Smooth muscle cell of the brain vasculature (primary cell): ENCODE measurements around the gene ZNF526.
A peak's percentile ranks its signal among the peaks of the same experiment; 100 is the strongest.

Experiments used
- DNase-seq: peaks from one replicate; pipeline ENCODE4 v3.0.0-alpha.2; 2012; ENCODE audit warnings: low read depth, low spot score

ZNF526 gene, protein sequence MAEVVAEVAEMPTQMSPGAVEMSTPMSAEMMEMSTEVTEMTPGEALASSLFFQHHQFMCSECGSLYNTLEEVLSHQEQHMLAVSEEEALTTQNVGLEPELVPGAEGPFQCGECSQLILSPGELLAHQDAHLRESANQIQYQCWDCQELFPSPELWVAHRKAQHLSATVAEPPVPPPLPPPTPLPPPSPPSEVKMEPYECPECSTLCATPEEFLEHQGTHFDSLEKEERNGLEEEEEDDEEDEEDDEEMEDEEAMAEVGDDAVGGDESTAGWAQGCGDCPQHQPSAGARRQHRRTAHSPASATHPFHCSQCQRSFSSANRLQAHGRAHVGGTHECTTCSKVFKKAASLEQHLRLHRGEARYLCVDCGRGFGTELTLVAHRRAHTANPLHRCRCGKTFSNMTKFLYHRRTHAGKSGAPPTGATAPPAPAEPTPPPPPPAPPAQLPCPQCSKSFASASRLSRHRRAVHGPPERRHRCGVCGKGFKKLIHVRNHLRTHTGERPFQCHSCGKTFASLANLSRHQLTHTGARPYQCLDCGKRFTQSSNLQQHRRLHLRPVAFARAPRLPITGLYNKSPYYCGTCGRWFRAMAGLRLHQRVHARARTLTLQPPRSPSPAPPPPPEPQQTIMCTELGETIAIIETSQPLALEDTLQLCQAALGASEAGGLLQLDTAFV

DNA sequence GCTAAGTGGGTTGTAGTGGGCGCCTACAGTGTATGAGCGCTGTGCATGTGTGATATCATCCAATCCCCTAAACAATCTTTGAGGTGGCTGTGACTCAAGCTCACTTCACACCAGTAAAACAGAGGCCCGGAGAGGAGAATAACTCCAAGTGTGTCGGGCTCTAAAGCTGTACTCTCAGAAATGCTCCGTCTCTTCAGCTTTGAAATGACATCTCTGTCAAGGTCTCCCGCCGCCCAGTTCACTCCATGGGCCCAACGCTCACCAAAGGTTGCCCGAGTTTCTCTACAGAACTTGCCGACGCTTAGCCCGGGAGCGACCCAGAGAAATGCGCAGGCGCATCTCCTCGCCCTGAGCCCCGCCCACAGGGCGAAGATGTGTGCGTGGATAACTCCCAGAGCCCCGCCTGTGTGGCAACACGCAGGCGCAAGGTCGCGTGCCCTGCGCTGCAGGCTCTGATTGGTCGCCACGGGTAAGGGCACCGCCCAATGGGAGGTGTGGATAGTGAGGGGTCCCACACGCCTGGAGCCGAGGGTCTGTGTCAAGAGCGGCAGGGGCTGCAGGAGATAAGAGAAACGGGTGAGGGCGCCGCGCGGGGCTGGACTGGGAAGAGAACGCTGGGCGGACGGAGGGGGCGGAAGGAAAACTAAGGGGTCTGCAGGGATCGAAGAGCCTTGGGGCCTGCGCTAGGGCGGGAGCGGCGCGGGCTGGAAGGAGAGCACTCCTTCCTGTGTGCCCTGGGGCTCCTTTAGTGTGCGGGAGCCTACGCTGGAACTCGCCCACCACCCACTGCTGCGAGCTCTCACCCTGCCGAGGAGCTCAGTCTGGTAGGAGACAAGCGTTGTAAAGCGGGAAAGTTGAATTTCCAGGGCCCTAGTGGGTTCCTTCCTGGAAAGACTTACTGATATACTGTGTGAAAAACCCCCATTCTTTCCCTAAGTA is at the start of gene ZNF526:
TSS of gene ZNF526 (plus strand) at position 501 of the 939 bp plus-strand sequence. CDS start 4,092 bp downstream, outside the sequence.
- peak; percentile 96 for DNase-seq

- DNase-seq = no peak
These were observed 49.4 kb upstream of the ZNF526 start for GRCh38 chr19:42170715-42171114.

- DNase-seq = no peak
These were observed 47.9 kb upstream of the ZNF526 start for GRCh38 chr19:42172261-42172660.

DNA sequence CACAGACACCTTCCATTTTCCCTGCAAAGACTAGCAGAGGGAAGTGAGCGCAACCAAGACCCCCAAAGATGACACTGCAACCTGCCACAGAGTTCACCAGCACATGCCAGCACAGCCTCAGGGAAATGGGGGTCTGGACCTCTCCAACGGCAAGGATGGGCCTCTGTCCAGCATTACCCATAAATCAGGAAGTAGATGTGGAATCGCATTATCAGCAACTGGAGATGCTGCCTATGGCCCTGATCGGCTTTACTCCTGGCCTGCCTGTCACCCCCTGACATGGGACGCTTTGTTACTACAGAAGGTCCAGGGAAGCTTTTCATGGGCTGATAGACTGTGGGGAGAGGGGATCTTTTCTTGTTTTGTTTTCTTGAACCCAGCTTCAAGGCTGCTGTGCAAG is 46.4 kb upstream of the ZNF526 start:
- no peak for DNase-seq

DNA sequence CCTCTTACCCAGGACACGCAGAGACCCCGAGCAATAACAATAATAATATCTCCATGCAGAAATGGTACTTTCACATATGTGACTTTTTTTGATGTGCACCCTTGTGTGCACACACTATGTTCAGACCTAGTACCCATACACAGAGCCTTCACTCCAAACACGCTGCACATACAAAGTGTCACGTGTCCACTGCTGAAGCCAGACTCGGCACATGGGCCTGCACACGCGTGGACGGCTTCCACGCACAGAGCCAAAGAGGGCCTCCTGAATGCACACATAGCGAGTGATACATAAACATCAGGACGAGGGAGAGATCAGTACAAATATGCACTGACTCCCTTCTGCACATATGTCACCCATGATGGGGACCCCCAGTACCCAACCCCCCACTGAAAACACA is 45.9 kb upstream of the ZNF526 start:
- DNase-seq = no peak

- DNase-seq = no peak
These were observed 45.0 kb upstream of the ZNF526 start for GRCh38 chr19:42174958-42175734.

DNA sequence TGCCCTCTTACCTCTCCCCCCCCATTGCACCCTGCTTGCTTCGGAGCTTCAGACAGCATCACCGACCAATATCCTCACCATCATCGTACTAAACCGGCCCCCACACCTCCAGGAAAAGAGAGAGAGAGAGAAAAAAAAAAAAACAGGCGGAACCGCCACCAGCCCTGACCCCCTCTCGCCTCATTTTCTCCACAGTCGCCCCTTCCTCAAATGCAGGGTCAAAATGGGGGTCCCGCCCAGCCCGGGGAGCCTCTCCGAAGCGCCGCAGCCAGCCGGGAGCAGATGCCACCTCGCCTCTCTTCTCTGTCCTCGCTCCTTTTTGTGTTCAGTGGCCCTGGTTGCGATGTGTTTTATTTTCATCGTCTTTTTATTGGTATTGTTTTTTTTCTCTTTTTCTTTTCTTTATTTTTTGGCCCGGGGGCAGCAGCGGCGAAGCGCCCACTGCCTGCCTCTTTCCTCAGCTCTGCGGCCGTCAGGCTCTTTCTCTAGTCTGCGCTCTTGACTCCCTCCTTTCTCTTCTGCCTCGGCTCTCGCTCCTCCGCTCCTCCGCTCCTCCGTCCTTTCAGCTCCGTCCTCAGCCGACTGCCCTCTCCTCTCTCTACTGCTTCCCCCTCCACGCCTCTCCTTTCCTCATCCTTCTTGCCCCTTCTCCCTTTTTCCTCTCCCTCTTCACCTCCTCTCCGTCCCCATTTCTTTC is 44.0 kb upstream of the ZNF526 start:
- DNase-seq = no peak

DNA sequence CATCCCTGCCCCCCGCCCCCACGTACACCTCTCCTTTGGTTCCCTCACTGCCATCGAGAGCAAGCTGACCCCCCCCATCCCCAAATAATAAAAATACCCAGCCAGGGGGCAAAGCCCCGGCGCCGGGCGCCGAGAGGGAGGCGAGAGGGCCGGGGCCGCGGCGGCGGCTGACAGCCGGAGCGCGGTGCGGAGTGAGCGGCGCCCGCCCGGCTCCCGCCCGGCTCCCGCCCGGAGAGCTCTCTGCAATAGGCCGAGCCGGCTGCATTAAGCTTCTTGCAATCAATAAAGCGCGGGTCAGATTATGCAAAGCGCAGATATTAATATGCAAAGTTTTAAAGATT is 43.5 kb upstream of the ZNF526 start:
- DNase-seq = no peak

DNA sequence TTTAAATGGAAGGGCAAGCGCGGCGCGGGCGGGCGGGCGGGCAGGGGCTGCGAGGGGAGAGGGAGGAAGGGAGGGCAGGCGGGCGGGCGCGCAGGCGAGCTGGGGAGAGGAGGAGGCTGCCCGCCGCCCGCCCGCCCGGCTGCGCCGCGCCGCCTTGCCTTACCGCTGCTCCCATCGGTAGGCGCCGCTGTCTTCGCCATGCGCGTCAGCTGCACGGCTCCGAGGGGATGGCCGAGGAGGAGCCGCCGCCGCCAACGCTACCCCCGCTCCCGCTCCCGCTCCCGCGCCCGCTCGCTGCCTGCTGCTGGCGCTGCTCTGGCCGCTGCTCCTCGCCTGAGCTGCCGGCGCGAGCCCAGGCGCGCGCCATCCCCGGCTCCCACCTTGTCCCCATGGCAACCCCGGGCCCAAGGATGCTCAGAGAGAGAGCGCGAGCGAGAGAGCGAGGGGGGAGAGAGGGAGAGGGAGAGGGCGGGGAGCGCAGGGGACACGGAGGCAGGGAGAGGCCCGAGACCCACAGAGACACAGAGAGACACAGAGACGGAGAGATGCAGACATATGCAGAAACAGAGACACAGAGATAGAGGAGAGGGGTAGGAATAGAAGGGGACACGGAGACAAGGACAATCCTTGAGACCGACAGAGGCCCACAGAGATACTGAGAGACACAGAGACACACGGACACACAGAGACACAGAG is 43.0 kb upstream of the ZNF526 start:
- peak; percentile 12 for DNase-seq

GRCh38 chr19:42177686-42178019 is 42.5 kb upstream of the ZNF526 start:
- DNase-seq = no peak

DNA sequence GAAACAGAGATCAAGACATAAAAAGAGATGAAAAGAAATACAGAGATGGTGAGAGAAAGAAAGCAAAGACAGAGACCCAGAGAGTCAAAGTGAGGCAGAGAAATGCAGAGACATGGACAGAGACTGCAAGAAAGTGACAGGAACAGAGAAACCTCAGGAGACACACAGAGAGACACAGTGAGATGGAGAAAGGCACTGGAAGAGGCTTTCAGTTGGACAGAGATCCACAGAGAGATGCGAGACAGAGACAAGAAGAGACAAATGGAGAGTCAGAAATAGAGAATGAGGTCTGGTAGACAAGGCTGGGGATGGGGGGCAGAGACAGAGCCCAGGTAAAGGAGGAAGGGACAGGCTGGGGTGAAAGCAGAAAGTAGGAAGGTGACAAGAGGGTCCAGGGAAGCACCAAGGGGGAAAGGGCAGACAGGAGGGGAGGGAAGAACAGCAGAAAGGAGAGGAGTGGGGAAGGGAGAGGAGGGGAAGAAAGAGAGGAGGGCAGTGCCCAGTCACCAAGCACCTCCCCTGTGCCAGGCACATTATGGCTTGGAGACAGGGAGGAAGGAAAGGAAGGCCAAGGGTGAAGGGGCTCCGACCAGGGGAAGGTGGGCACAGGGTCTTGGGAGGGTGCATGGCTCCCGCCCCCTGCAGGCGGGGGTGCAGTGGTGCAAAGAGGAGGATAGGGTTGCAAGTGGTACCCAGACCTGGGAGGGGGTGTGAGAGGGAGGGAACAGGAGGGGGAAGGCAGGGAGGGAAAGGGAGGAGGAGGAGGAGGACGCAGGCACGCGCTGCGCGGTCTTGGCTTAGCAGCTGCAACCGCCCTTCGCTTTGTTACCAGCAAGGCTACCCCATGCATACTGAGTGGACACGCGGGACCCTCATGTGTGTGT is 41.1 kb upstream of the ZNF526 start:
- DNase-seq = no peak

DNA sequence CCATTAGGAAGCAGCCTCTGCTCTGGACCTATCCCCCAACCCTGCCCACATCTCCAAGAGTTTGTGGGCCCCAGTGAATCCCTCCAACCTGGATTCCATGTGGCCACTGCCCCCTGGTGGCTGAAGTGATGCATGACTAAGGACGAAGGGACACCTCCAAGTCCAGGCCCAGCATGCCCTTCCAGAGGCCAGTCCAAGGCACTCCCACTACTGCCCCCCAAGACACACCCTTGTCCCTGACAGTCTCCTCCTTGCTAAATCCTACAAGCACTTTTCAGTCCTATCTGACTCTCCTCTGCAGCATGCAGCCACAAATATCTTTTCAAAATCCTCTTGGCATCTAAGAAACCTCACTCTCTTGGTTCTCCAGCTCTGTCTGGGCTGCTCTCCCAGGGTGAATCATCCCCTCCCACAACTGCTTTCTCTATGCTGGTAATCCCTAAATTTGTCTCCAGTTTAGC is 35.7 kb upstream of the ZNF526 start:
- peak; percentile 44 for DNase-seq

DNA sequence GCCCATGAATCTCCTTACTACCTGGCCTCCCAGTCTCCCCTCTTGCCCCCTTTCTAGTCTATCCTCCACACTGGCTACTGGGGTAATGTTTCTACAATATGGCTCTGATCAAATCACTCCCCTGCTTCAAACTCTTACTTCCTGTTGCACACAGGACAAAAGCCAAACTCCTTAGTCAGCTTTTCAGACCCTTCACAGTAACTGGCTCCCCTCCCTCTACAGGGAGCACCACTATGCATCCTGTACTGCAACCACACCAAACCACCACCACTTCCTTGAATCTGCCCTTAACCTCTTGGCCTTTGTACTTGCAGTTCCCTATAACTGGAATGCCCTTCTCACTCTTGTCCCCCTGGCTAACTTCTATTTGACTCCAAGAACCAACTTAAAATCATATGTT is 34.8 kb upstream of the ZNF526 start:
- no peak for DNase-seq

DNA sequence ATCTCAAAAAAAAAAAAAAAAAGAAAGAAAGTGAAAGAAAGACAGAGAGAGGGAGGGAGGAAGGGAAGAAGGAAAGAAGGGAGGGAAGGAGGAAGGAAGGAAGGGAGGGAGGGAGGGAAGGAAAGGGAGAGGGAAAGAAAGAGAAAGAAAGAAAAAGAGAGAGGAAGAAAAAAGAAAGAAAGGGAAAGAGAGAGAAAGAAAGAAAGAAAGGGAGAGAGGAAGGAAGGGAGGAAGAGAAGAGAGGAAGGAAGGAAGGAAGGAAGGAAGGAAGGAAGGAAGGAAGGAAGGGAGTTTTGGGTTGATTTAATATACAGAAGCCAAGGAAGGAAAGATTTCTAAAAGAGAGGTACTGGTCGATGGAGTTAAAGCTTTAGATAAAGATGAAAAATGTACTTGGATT is 31.4 kb upstream of the ZNF526 start:
- DNase-seq = no peak

- DNase-seq = no peak
These were observed 31.0 kb upstream of the ZNF526 start for GRCh38 chr19:42189133-42189532.

DNA sequence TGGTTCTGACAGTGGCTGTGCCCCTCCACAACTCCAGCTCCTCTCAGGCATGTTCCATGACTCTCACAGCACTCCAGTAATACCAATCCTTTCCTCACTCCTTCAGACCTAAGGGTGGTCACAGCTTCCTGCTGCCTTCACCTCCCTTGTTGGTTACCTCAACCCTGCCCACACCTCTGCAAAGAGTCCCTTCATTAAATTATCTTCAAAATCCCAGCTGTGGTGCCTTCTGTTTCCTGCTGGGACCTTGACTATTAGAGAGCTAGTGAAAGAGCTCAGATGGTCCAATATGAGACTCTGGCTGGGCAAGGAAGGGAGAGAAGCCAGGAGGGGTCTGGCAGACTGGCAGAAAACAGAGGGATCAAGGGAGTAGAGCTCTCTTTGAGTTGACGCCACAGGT is 28.8 kb upstream of the ZNF526 start:
- no peak for DNase-seq

DNA sequence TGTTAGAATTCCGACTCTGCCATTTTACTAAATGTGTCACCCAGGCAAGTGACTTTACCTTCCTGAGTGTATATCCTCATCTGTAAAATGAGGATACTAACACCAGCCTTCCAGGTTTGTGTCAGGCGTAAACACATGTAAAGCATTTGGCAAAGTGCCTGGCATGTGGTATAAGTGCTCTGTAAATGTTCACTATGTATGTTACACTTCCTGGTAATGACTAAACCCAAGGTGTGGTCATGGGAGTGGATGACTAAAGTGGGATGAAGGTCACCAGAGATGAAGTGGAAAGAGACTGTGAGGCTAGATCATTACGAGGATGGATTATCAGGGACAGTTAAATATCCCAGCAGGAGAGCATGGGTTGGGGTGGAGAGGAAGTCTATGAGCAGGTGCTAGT is 28.3 kb upstream of the ZNF526 start:
- no peak for DNase-seq

GRCh38 chr19:42193294-42193693 is 26.8 kb upstream of the ZNF526 start:
- no peak for DNase-seq

DNA sequence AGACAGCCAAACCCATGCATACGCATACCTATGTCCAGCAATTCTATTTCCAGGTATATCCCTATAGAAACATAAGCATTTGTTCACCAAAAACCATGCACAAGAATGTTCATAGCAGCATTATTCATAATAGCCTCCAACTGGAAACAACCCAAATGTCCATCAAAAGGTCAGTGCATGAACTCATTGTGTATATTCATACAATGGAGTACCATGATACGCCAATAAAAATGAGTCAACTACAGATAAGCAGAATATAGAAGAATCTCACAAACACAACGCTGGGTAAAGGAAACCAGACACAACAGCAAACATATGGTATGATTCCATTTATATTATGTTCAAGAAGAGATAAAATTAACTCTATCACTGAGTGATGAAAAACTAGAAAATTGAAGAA is 26.4 kb upstream of the ZNF526 start:
- no peak for DNase-seq
